HEK293 (cell line): Measurements from ENCODE around the gene USP46.

Experiments used
- FEZF1 ChIP-seq: fragments of 450-650 bp; formaldehyde crosslinking; IDR thresholded peaks from 2 replicates; pipeline ENCODE4 v1.5.1; 2016; ENCODE audit warnings: missing biosample characterization, missing genetic modification characterization
- GFI1B ChIP-seq: fragments of 450-650 bp; formaldehyde crosslinking; IDR thresholded peaks from 2 replicates; pipeline ENCODE4 v1.5.1; 2016; ENCODE audit warnings: missing biosample characterization, missing genetic modification characterization
- GLIS1 ChIP-seq: fragments of 450-650 bp; formaldehyde crosslinking; IDR thresholded peaks from 2 replicates; pipeline ENCODE4 v1.5.1; 2016; ENCODE audit warnings: missing biosample characterization, missing genetic modification characterization
- REST ChIP-seq: fragments of 450-650 bp; formaldehyde crosslinking; IDR thresholded peaks from 2 replicates; pipeline ENCODE4 v1.5.1; 2016; ENCODE audit warnings: missing biosample characterization, missing genetic modification characterization
- ZBTB17 ChIP-seq: fragments of 450-650 bp; formaldehyde crosslinking; IDR thresholded peaks from 2 replicates; pipeline ENCODE4 v1.5.1; 2016; ENCODE audit warnings: missing biosample characterization, missing genetic modification characterization
- ZBTB26 ChIP-seq: fragments of 450-650 bp; formaldehyde crosslinking; optimal IDR thresholded peaks from 2 replicates; pipeline ENCODE3; 2016; ENCODE audit warnings: missing biosample characterization, mild to moderate bottlenecking, missing genetic modification characterization
- ZIC2 ChIP-seq: fragments of 450-650 bp; formaldehyde crosslinking; IDR thresholded peaks from 2 replicates; pipeline ENCODE4 v1.5.1; 2016; ENCODE audit warnings: missing biosample characterization, missing genetic modification characterization
- ZNF146 ChIP-seq: fragments of 450-650 bp; formaldehyde crosslinking; IDR thresholded peaks from 2 replicates; pipeline ENCODE4 v1.5.1; 2016; ENCODE audit warnings: missing biosample characterization, missing genetic modification characterization
- ZNF155 ChIP-seq: fragments of 450-650 bp; formaldehyde crosslinking; IDR thresholded peaks from 2 replicates; pipeline ENCODE4 v1.5.1; 2016; ENCODE audit warnings: missing biosample characterization, missing genetic modification characterization
- ZNF157 ChIP-seq: fragments of 450-650 bp; formaldehyde crosslinking; IDR thresholded peaks from 2 replicates; pipeline ENCODE4 v1.5.1; 2016; ENCODE audit warnings: missing biosample characterization, missing genetic modification characterization
- ZNF202 ChIP-seq: fragments of 450-650 bp; formaldehyde crosslinking; IDR thresholded peaks from 2 replicates; pipeline ENCODE4 v1.5.1; 2016; ENCODE audit warnings: missing biosample characterization, missing genetic modification characterization, borderline replicate concordance
- ZNF26 ChIP-seq: fragments of 450-650 bp; formaldehyde crosslinking; IDR thresholded peaks from 2 replicates; pipeline ENCODE4 v1.5.1; 2016; ENCODE audit warnings: missing biosample characterization, missing genetic modification characterization
- ZNF48 ChIP-seq: fragments of 450-650 bp; formaldehyde crosslinking; IDR thresholded peaks from 2 replicates; pipeline ENCODE4 v1.5.1; 2016; ENCODE audit warnings: missing biosample characterization, missing genetic modification characterization
- ZNF501 ChIP-seq: fragments of 450-650 bp; formaldehyde crosslinking; IDR thresholded peaks from 2 replicates; pipeline ENCODE4 v1.5.1; 2016; ENCODE audit warnings: missing biosample characterization, missing genetic modification characterization
- ZNF549 ChIP-seq: fragments of 450-650 bp; IDR thresholded peaks from 2 replicates; pipeline ENCODE4 v1.5.1; 2018; ENCODE audit warnings: missing biosample characterization, missing genetic modification characterization, mild to moderate bottlenecking, inconsistent platforms, moderate library complexity
- ZNF621 ChIP-seq: fragments of 450-650 bp; formaldehyde crosslinking; IDR thresholded peaks from 2 replicates; pipeline ENCODE4 v1.5.1; 2017; ENCODE audit warnings: missing biosample characterization, missing genetic modification characterization
- ZNF670 ChIP-seq: fragments of 450-650 bp; formaldehyde crosslinking; IDR thresholded peaks from 2 replicates; pipeline ENCODE4 v1.5.1; 2016; ENCODE audit warnings: missing biosample characterization, missing genetic modification characterization, low read depth
- ZNF701 ChIP-seq: fragments of 450-650 bp; formaldehyde crosslinking; IDR thresholded peaks from 2 replicates; pipeline ENCODE4 v1.5.1; 2016; ENCODE audit warnings: missing biosample characterization, missing genetic modification characterization
- ZNF843 ChIP-seq: fragments of 450-650 bp; formaldehyde crosslinking; IDR thresholded peaks from 2 replicates; pipeline ENCODE4 v1.5.1; 2016; ENCODE audit warnings: missing biosample characterization, missing genetic modification characterization
- TF ChIP-seq, protein P1 (sequence below): fragments of 450-650 bp; formaldehyde crosslinking; IDR thresholded peaks from 2 replicates; pipeline ENCODE4 v1.5.1; 2016; ENCODE audit warnings: missing biosample characterization, missing genetic modification characterization
- TF ChIP-seq, protein P2 (sequence below): fragments of 450-650 bp; formaldehyde crosslinking; IDR thresholded peaks from 2 replicates; pipeline ENCODE4 v1.5.1; 2016; ENCODE audit warnings: missing biosample characterization, missing genetic modification characterization
- TF ChIP-seq, protein P3 (sequence below): fragments of 450-650 bp; formaldehyde crosslinking; IDR thresholded peaks from 2 replicates; pipeline ENCODE4 v1.5.1; 2016; ENCODE audit warnings: missing biosample characterization, missing genetic modification characterization
- TF ChIP-seq, protein P4 (sequence below): sonication (generic); formaldehyde crosslinking; IDR thresholded peaks from 2 replicates; pipeline ENCODE4 v1.8.1; 2022; ENCODE audit warnings: mild to moderate bottlenecking, moderate library complexity, missing genetic modification reagents
- TF ChIP-seq, protein P5 (sequence below): fragments of 450-650 bp; formaldehyde crosslinking; IDR thresholded peaks from 2 replicates; pipeline ENCODE4 v1.5.1; 2016; ENCODE audit warnings: missing biosample characterization, missing genetic modification characterization

Gene USP46

DNA sequence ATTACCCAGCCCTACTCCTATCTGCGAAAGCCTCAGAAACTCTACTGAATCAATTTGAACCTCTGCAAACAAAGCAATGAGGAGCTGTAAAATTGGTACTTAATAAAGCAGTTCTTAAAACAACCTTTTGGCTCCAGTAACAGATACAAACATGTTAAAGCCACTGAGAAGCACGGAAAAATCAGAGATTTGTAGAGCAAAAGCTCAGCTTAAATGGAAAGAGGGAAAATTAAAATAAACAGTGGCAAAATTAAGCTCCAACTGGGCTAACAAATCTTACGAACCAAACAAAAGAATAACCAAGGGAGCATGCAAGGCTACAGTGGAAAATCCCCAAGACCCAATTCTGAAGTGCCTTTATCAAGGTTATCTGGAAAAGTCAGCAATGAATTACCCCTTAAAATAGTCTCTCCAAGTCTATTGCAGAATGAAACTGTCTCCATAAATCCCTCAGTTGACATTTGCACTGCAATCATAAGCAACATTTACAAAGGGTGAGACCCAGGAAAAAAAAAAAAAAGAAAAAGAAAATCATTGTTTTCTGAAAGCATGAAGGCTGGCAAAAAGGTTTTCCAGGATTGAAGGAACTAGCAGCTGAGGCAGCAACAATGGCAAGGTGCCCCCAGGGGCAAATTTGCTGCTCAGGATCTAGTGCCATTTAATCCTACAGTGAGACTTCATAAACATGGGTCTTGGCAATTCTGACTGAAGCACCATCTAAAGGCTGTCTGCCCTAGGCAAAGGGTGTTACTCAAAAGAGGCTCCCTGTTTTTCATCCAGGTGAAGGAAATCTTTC, 40.1 kb downstream of the USP46 start (continued):
- TF ChIP-seq REST (tag by site-specific recombination) (no peak), ZNF48 (tag by site-specific recombination) (no peak), ZNF146 (tag by site-specific recombination) (no peak), ZNF155 (no peak), GLIS1 (no peak), ZNF157 (tag by site-specific recombination) (no peak), ZNF621 (no peak), ZNF549 (no peak), GFI1B (peak; percentile 96), ZNF26 (no peak), ZNF843 (tag by site-specific recombination) (peak; percentile 58), FEZF1 (tag by site-specific recombination) (peak; percentile 35; the same call in 1 of the 2 replicates), ZIC2 (tag by site-specific recombination) (no peak), ZNF701 (no peak), ZBTB17 (tag by site-specific recombination) (no peak), ZNF670 (tag by site-specific recombination) (no peak), ZNF501 (tag by site-specific recombination) (no peak), ZNF202 (tag by site-specific recombination) (no peak), ZBTB26 (tag by site-specific recombination) (no peak)
- TF ChIP-seq, protein P1, sequence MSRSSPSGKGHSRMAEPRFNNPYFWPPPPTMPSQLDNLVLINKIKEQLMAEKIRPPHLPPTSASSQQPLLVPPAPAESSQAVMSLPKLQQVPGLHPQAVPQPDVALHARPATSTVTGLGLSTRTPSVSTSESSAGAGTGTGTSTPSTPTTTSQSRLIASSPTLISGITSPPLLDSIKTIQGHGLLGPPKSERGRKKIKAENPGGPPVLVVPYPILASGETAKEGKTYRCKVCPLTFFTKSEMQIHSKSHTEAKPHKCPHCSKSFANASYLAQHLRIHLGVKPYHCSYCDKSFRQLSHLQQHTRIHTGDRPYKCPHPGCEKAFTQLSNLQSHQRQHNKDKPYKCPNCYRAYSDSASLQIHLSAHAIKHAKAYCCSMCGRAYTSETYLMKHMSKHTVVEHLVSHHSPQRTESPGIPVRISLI (tag by site-specific recombination): no peak
- TF ChIP-seq, protein P2, sequence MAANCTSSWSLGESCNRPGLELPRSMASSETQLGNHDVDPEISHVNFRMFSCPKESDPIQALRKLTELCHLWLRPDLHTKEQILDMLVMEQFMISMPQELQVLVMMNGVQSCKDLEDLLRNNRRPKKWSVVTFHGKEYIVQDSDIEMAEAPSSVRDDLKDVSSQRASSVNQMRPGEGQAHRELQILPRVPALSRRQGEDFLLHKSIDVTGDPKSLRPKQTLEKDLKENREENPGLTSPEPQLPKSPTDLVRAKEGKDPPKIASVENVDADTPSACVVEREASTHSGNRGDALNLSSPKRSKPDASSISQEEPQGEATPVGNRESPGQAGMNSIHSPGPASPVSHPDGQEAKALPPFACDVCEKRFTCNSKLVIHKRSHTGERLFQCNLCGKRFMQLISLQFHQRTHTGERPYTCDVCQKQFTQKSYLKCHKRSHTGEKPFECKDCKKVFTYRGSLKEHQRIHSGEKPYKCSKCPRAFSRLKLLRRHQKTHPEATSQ (tag by site-specific recombination): no peak
- TF ChIP-seq, protein P3, sequence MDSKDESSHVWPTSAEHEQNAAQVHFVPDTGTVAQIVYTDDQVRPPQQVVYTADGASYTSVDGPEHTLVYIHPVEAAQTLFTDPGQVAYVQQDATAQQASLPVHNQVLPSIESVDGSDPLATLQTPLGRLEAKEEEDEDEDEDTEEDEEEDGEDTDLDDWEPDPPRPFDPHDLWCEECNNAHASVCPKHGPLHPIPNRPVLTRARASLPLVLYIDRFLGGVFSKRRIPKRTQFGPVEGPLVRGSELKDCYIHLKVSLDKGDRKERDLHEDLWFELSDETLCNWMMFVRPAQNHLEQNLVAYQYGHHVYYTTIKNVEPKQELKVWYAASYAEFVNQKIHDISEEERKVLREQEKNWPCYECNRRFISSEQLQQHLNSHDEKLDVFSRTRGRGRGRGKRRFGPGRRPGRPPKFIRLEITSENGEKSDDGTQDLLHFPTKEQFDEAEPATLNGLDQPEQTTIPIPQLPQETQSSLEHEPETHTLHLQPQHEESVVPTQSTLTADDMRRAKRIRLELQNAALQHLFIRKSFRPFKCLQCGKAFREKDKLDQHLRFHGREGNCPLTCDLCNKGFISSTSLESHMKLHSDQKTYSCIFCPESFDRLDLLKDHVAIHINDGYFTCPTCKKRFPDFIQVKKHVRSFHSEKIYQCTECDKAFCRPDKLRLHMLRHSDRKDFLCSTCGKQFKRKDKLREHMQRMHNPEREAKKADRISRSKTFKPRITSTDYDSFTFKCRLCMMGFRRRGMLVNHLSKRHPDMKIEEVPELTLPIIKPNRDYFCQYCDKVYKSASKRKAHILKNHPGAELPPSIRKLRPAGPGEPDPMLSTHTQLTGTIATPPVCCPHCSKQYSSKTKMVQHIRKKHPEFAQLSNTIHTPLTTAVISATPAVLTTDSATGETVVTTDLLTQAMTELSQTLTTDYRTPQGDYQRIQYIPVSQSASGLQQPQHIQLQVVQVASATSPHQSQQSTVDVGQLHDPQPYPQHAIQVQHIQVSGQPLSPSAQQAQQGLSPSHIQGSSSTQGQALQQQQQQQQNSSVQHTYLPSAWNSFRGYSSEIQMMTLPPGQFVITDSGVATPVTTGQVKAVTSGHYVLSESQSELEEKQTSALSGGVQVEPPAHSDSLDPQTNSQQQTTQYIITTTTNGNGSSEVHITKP (tag by site-specific recombination): no peak
- TF ChIP-seq, protein P4, sequence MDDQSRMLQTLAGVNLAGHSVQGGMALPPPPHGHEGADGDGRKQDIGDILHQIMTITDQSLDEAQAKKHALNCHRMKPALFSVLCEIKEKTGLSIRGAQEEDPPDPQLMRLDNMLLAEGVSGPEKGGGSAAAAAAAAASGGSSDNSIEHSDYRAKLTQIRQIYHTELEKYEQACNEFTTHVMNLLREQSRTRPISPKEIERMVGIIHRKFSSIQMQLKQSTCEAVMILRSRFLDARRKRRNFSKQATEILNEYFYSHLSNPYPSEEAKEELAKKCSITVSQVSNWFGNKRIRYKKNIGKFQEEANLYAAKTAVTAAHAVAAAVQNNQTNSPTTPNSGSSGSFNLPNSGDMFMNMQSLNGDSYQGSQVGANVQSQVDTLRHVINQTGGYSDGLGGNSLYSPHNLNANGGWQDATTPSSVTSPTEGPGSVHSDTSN (CRISPR knock-in tag): no peak
- TF ChIP-seq, protein P5, sequence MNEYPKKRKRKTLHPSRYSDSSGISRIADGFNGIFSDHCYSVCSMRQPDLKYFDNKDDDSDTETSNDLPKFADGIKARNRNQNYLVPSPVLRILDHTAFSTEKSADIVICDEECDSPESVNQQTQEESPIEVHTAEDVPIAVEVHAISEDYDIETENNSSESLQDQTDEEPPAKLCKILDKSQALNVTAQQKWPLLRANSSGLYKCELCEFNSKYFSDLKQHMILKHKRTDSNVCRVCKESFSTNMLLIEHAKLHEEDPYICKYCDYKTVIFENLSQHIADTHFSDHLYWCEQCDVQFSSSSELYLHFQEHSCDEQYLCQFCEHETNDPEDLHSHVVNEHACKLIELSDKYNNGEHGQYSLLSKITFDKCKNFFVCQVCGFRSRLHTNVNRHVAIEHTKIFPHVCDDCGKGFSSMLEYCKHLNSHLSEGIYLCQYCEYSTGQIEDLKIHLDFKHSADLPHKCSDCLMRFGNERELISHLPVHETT (tag by site-specific recombination): no peak
